Type B pancreatic cell (in vitro differentiated cells): Measurements from ENCODE around the gene ADAMTS16. TPM values are rescaled to one million over a fixed set of nuclear protein-coding genes. Genes with fewer than 3 reads are reported as not detected.

Experiments used
- DNase-seq: peaks from one replicate; pipeline ENCODE4 v3.0.0; 2021; ENCODE audit warnings: mixed read lengths; ENCODE audit not compliant: unreplicated experiment; ENCODE audit errors: extremely low spot score
- H3K27ac Mint-ChIP-seq: 2 replicates; pipeline ENCODE4 v1.8.0; 2021; ENCODE audit warnings: mild to moderate bottlenecking, mixed read lengths
- H3K27me3 Mint-ChIP-seq: 2 replicates; pipeline ENCODE4 v1.8.0; 2021; ENCODE audit warnings: mixed read lengths
- H3K36me3 Mint-ChIP-seq: 2 replicates; pipeline ENCODE4 v1.8.0; 2021; ENCODE audit warnings: mixed read lengths
- H3K4me1 Mint-ChIP-seq: one replicate; pipeline ENCODE4 v1.8.0; 2021; ENCODE audit warnings: mixed read lengths; ENCODE audit not compliant: unreplicated experiment
- H3K4me3 Mint-ChIP-seq: 2 replicates; pipeline ENCODE4 v1.8.0; 2021; ENCODE audit warnings: mild to moderate bottlenecking, mixed read lengths
- H3K9me3 Mint-ChIP-seq: 2 replicates; pipeline ENCODE4 v1.8.0; 2021; ENCODE audit warnings: mixed read lengths
- long read RNA-seq: library from polyadenylated mRNA; unstranded; transcript quantifications from one replicate; pipeline ENCODE4 v2.0.0, GENCODE V29; 2020
- total RNA-seq: library from RNA; stranded (reverse); gene quantifications from 2 replicates; pipeline ENCODE4 v1.2.1, GENCODE V29; 2021; ENCODE audit warnings: low replicate concordance
- TF ChIP-seq, protein P1 (sequence below): fragments of 200-600 bp; sonication (generic); conservative IDR thresholded peaks from 2 replicates; pipeline ENCODE4 v1.5.0; 2021; ENCODE audit warnings: antibody characterized with exemption, mild to moderate bottlenecking

The ADAMTS16 gene
- total RNA-seq, result 2.0 and 23.3 TPM in 2 replicates
- long read RNA-seq, partial matches to known transcripts, result 1 of 1 reads
- long read RNA-seq, other reads (novel, unspliced or antisense), result 0 of 1 reads

GRCh38 chr5:5139777-5140478, at the start of gene ADAMTS16:
Gene ADAMTS16, plus strand, starts transcription at chr5:5140330. Its CDS starts 138 bp downstream, at chr5:5140468.
- no peak within 1 kb of the TSS for H3K27ac Mint-ChIP-seq
- peaks cover 7% of the 10 kb centered on the region for H3K4me1 Mint-ChIP-seq
- TF ChIP-seq, protein P1, sequence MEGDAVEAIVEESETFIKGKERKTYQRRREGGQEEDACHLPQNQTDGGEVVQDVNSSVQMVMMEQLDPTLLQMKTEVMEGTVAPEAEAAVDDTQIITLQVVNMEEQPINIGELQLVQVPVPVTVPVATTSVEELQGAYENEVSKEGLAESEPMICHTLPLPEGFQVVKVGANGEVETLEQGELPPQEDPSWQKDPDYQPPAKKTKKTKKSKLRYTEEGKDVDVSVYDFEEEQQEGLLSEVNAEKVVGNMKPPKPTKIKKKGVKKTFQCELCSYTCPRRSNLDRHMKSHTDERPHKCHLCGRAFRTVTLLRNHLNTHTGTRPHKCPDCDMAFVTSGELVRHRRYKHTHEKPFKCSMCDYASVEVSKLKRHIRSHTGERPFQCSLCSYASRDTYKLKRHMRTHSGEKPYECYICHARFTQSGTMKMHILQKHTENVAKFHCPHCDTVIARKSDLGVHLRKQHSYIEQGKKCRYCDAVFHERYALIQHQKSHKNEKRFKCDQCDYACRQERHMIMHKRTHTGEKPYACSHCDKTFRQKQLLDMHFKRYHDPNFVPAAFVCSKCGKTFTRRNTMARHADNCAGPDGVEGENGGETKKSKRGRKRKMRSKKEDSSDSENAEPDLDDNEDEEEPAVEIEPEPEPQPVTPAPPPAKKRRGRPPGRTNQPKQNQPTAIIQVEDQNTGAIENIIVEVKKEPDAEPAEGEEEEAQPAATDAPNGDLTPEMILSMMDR, result no peak
- no peaks in the 10 kb centered on the region for H3K9me3 Mint-ChIP-seq
- peaks cover 44% of the 10 kb centered on the region for H3K27me3 Mint-ChIP-seq
- no peak for DNase-seq
- no peaks in the 10 kb centered on the region for H3K36me3 Mint-ChIP-seq
- peak within 1 kb of the TSS; percentile 84 for H3K4me3 Mint-ChIP-seq

- no peaks in the 10 kb centered on the region for H3K9me3 Mint-ChIP-seq
- DNase-seq, result no peak
Measured at GRCh38 chr5:5092149-5092548, 48.0 kb upstream of the ADAMTS16 start.

DNA sequence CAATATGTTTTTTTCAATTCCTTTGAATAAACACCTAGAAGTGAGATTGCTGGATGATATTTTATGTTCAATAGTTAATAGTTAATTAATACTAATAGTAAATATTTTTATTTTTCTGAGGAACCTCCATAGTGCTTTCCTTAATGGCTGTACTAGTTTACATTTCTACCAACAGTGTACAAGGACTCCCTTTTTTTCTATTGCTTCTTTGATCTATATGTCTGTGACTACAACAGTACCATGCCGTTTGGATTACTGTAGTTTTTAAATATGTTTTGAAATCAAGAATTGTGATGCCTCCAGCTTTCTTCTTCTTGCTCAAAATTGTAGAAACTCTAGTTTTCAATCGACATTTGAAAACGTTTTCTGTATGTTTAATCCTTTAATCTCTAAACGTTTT, 39.5 kb upstream of the ADAMTS16 start:
- Mint-ChIP-seq H3K27ac (no peak overlapping the region), H3K36me3 (no peaks in the 10 kb centered on the region), H3K9me3 (peaks cover 6% of the 10 kb centered on the region), H3K4me3 (no peak overlapping the region), H3K4me1 (no peaks in the 10 kb centered on the region), H3K27me3 (peaks cover 11% of the 10 kb centered on the region)
- DNase-seq, result no peak
- TF ChIP-seq, protein P1, result no peak

More at GRCh38 chr5:5092149-5092548, 48.0 kb upstream of the ADAMTS16 start:
- Mint-ChIP-seq H3K27ac (no peak overlapping the region), H3K27me3 (no peaks in the 10 kb centered on the region), H3K4me1 (no peaks in the 10 kb centered on the region), H3K36me3 (no peaks in the 10 kb centered on the region), H3K4me3 (no peak overlapping the region)
- TF ChIP-seq, protein P1, result no peak

GRCh38 chr5:5101676-5102075, 38.5 kb upstream of the ADAMTS16 start:
- no peak for DNase-seq
- TF ChIP-seq, protein P1, result no peak
- no peak overlapping the region for H3K27ac Mint-ChIP-seq
- H3K4me1 Mint-ChIP-seq, result no peaks in the 10 kb centered on the region
- H3K36me3 Mint-ChIP-seq, result no peaks in the 10 kb centered on the region
- peaks cover 15% of the 10 kb centered on the region for H3K27me3 Mint-ChIP-seq
- no peak overlapping the region for H3K4me3 Mint-ChIP-seq
- peaks cover 6% of the 10 kb centered on the region for H3K9me3 Mint-ChIP-seq

DNA sequence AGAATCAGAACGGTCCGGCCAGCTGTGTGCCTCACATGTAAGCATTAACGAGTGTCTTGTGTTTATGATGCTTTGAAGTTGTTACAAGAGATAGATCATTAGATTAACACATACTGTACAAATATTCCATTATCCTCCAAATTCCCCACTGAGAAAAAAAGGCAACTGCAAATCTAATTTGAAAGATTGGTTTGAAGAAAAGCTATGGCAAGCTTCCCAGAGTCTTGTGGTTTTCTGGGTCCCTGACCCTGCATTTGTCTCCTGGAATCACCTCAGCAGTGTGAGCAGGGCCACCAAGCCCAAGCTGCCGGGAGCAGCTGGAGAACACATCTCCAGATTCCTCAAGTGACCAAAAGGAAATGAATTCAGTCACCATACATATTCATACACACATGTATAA, 36.9 kb upstream of the ADAMTS16 start:
- Mint-ChIP-seq H3K27me3 (peaks cover 15% of the 10 kb centered on the region), H3K27ac (no peak overlapping the region)
- DNase-seq, result no peak

More for the DNA sequence above, 36.9 kb upstream of the ADAMTS16 start:
- Mint-ChIP-seq H3K4me1 (no peaks in the 10 kb centered on the region), H3K4me3 (no peak overlapping the region), H3K9me3 (peaks cover 6% of the 10 kb centered on the region), H3K36me3 (no peaks in the 10 kb centered on the region)
- TF ChIP-seq, protein P1, result no peak
